NCI-H2171 treated with DMSO at 0.1 percent for 48 hours (cell line): ENCODE measurements around the gene PDGFA.

ENCODE experiments used
- DNase-seq: peaks from one replicate; lab custom pipeline; 2025; lab: John Stamatoyannopoulos, UW

PDGFA gene

GRCh38 chr7:473870-474604 lies 45.6 kb downstream of the PDGFA start:
- DNase-seq = no peak

GRCh38 chr7:473211-473734 lies 46.4 kb downstream of the PDGFA start:
- DNase-seq = no peak

GRCh38 chr7:472640-472957 lies 47.0 kb downstream of the PDGFA start:
- no peak for DNase-seq

GRCh38 chr7:471866-472639 lies 47.6 kb downstream of the PDGFA start:
- peak; percentile 43 for DNase-seq

- no peak for DNase-seq
Observed at GRCh38 chr7:471191-471865, 48.3 kb downstream of the PDGFA start.

GRCh38 chr7:469563-469961 lies 50.1 kb downstream of the PDGFA start:
- no peak for DNase-seq

GRCh38 chr7:468681-469562 lies 50.7 kb downstream of the PDGFA start:
- no peak for DNase-seq

GRCh38 chr7:467856-468545 lies 51.6 kb downstream of the PDGFA start:
- no peak for DNase-seq

- no peak for DNase-seq
Observed at GRCh38 chr7:467393-467828, 52.2 kb downstream of the PDGFA start.

- DNase-seq = no peak
Observed at GRCh38 chr7:466465-467191, 53.0 kb downstream of the PDGFA start.

- no peak for DNase-seq
Observed at GRCh38 chr7:465710-466400, 53.8 kb downstream of the PDGFA start.

- DNase-seq = no peak
Observed at GRCh38 chr7:464454-465401, 54.9 kb downstream of the PDGFA start.

- DNase-seq = no peak
Observed at GRCh38 chr7:463817-464453, 55.7 kb downstream of the PDGFA start.

GRCh38 chr7:463362-463781 lies 56.3 kb downstream of the PDGFA start:
- DNase-seq = no peak

GRCh38 chr7:462173-463103 lies 57.2 kb downstream of the PDGFA start:
- no peak for DNase-seq

GRCh38 chr7:461453-462172 lies 58.0 kb downstream of the PDGFA start:
- no peak for DNase-seq

GRCh38 chr7:461117-461452 lies 58.6 kb downstream of the PDGFA start:
- DNase-seq = no peak
